ENCODE measurements around the gene SKIC3.
A peak's percentile ranks its signal among the peaks of the same experiment; 100 is the strongest.

Gene SKIC3

GRCh38 chr5:95557841-95558240 is 3.1 kb upstream of the SKIC3 start:
- no peak for TF ChIP-seq CTCF (IDR thresholded peaks at IDR 0.05; ENCODE audit: control insufficient read depth, extremely low read depth, insufficient read depth)
- DNase-seq (ENCODE audit: low read depth), result no peak
- no peak overlapping the region for H3K4me3 ChIP-seq (ENCODE audit: low read depth, low read length)

- no peak for TF ChIP-seq CTCF (IDR thresholded peaks at IDR 0.05; ENCODE audit: control insufficient read depth, extremely low read depth, insufficient read depth)
- H3K4me3 ChIP-seq (ENCODE audit: low read depth, low read length), result peak overlapping the region; percentile 74
- no peak for DNase-seq (ENCODE audit: low read depth)
Observed at GRCh38 chr5:95555553-95555952, 776 bp upstream of the SKIC3 start.

- no peak for TF ChIP-seq CTCF (IDR thresholded peaks at IDR 0.05; ENCODE audit: control insufficient read depth, extremely low read depth, insufficient read depth)
- DNase-seq (ENCODE audit: low read depth), result no peak
- peak overlapping the region; percentile 74 for H3K4me3 ChIP-seq (ENCODE audit: low read depth, low read length)
Observed at GRCh38 chr5:95554331-95554646, 488 bp downstream of the SKIC3 start.

- no peak for DNase-seq (ENCODE audit: low read depth)
- H3K4me3 ChIP-seq (ENCODE audit: low read depth, low read length), result no peak overlapping the region
- no peak for TF ChIP-seq CTCF (IDR thresholded peaks at IDR 0.05; ENCODE audit: control insufficient read depth, extremely low read depth, insufficient read depth)
Observed at GRCh38 chr5:95549030-95549429, 5.7 kb downstream of the SKIC3 start.

DNA sequence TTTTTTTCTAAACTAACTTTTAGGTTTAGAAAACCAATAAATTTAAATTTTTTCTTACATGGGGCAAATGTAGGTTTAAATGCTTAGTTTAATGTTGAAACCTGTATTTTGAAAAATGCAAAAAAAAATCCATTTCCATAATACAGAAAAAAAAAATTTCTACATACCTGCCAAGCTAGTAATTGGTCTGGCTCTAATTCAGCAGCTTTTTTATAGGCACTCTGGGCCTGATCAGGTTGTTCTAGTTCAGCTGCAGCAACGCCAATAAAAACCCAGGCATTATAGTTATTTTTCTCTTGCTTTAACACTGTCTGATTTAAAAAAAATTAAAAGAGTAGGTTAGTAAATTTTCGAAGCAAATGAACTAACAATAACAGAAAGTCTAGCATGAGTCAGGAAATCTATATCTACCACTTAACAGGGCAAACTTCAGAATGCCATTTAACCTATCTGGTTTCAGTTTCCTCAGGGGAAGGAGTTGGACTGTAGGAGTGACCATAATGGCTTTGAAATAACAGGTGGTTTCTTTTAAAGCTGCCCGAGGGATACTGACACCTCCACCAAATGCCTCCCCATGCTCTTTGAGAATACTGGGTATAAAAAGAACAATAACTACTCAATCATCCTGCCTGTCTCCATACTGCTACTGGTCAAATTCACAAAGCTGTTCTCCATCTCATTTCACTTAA is 11.6 kb downstream of the SKIC3 start:
- TF ChIP-seq CTCF (IDR thresholded peaks at IDR 0.05; ENCODE audit: control insufficient read depth, extremely low read depth, insufficient read depth), result no peak
- H3K4me3 ChIP-seq (ENCODE audit: low read depth, low read length), result peak overlapping the region; percentile 40
- DNase-seq (ENCODE audit: low read depth), result peak; percentile 65

GRCh38 chr5:95537501-95537900 is 17.3 kb downstream of the SKIC3 start:
- no peak for DNase-seq (ENCODE audit: low read depth)
- no peak for TF ChIP-seq CTCF (IDR thresholded peaks at IDR 0.05; ENCODE audit: control insufficient read depth, extremely low read depth, insufficient read depth)
- no peak overlapping the region for H3K4me3 ChIP-seq (ENCODE audit: low read depth, low read length)

DNA sequence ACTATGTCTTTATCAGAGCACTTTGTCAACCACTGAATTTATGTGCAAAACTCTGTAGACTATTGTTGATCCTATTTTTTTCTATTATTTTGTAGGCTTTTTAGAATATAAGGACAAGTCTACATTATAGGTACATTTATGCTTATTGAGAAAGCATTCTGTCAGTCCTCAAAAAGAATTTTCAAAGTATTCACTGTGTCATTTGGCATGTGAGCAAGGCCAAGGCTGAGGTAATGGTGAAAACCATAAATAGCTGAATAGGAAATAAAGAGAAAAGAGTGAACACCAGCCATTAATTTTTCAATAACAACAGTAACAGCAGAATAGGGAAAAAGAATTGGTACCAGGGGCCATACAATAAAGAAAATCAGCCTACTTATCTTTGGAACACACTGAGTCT is 21.0 kb downstream of the SKIC3 start:
- H3K4me3 ChIP-seq (ENCODE audit: low read depth, low read length), result no peak overlapping the region
- no peak for DNase-seq (ENCODE audit: low read depth)
- TF ChIP-seq CTCF (IDR thresholded peaks at IDR 0.05; ENCODE audit: control insufficient read depth, extremely low read depth, insufficient read depth), result no peak
